ENCODE results near the gene CPEB1.

CPEB1 gene

DNA sequence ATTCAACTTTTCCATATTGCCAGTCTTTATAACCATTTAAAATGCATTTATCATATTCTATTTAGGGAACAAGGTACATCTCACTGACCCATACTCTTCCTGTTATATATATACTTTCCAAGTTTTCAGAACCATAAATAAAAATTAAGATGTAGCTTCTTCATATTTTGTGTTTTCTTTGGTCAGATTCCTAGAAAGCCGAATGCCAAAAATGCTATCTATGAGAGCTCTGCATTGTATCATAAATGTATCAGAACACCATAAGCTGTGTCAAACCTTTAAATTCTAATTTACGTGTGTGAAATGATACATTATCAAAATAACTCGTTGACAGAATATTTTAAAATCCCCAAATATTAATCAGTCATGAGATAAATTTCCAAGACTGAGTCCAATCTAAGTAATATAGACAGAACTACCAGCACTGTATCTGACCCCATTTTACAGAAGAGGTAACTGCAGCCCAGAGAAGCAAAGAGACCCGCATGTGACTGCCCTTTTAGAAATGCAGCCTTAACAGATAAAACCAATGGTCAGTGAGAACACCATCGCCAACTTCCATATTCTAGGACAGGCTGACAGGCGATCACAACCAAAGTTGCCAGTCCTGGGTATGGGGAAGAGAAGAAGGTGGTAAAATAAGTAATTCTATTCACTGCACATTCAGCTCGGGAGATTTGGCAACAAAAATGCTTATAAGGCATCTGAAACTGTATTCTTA lies 90.7 kb downstream of the CPEB1 start:
- Mint-ChIP-seq H3K36me3 (ENCODE audit: low read depth) (no peaks in the 10 kb centered on the region), H3K9me3 (no peaks in the 10 kb centered on the region), H3K4me3 (no peak overlapping the region)

DNA sequence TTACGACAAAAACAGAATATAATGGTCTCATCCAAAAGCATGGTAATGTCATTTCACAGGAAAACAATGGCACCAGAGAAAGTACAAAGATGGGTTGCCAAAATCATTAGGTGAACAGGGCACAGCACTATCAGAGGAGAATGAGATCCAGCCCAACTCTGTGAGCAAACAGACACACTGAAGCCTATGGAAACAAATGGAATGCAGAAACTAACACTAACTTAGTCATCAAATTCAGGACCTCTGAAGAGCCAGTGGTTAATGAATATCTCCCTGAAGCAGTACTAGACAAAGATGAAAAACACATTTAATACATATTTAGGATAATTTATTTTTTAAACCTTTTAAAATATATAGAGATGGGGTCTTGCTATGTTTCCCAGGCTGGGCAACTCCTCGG lies 92.3 kb downstream of the CPEB1 start:
- no peak for DNase-seq (ENCODE audit: low spot score)
- H3K9me3 Mint-ChIP-seq: no peaks in the 10 kb centered on the region
- H3K4me3 Mint-ChIP-seq: no peak overlapping the region
- H3K36me3 Mint-ChIP-seq (ENCODE audit: low read depth): no peaks in the 10 kb centered on the region
- peaks cover 23% of the 10 kb centered on the region for H3K27me3 Mint-ChIP-seq (ENCODE audit: low read depth)
- H3K27ac Mint-ChIP-seq: no peak overlapping the region
- H3K4me1 Mint-ChIP-seq (ENCODE audit: low read depth): no peaks in the 10 kb centered on the region

More for the DNA sequence above, 90.7 kb downstream of the CPEB1 start:
- Mint-ChIP-seq H3K27me3 (ENCODE audit: low read depth) (peaks cover 28% of the 10 kb centered on the region), H3K4me1 (ENCODE audit: low read depth) (no peaks in the 10 kb centered on the region), H3K27ac (no peak overlapping the region)
- DNase-seq (ENCODE audit: low spot score): no peak

DNA sequence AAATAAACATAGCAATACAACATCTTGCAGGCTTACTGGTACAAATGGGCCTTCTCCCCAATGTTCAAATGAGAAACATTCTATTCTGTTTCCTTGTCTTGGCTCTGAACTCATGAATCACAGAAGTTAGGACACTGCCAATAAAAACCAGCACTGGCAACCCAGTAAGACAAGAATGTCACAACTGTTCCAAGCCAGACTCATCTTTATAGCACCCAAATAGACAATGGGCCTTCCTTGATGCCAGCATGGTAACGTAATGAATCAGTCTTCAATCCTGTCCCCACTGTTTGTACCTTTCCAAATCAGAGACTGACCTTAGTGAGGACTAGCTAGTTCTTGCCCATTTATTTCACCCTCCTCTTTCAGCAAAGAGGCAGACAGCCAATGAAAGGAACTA lies 92.8 kb downstream of the CPEB1 start:
- no peak for DNase-seq (ENCODE audit: low spot score)
- H3K27me3 Mint-ChIP-seq (ENCODE audit: low read depth): peaks cover 23% of the 10 kb centered on the region
- H3K36me3 Mint-ChIP-seq (ENCODE audit: low read depth): no peaks in the 10 kb centered on the region
- H3K4me1 Mint-ChIP-seq (ENCODE audit: low read depth): no peaks in the 10 kb centered on the region
- no peaks in the 10 kb centered on the region for H3K9me3 Mint-ChIP-seq
- no peak overlapping the region for H3K4me3 Mint-ChIP-seq
- no peak overlapping the region for H3K27ac Mint-ChIP-seq

DNA sequence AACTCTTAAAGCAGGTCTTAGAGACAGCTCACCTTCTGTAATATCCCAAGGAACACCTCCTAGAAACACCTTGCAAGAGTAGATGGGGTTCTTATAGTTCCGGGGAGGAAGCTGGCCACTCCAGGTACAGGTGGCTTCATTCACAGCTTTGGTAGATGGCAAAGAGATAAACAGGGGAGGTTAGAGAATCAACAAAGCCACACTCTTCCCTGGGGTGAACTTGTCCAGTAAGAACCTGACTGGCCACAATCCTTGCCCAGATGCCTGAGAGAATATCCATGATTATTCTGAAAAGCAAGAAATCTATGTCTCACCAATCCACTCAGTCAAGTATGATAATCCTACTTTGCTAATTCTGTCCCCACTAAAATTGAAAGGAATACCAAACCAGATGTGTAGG lies 93.3 kb downstream of the CPEB1 start:
- H3K4me1 Mint-ChIP-seq (ENCODE audit: low read depth): no peaks in the 10 kb centered on the region
- no peak overlapping the region for H3K27ac Mint-ChIP-seq
- H3K4me3 Mint-ChIP-seq: no peak overlapping the region
- no peaks in the 10 kb centered on the region for H3K36me3 Mint-ChIP-seq (ENCODE audit: low read depth)
- DNase-seq (ENCODE audit: low spot score): no peak
- H3K27me3 Mint-ChIP-seq (ENCODE audit: low read depth): peaks cover 23% of the 10 kb centered on the region
- no peaks in the 10 kb centered on the region for H3K9me3 Mint-ChIP-seq

GRCh38 chr15:82552861-82553260 lies 94.3 kb downstream of the CPEB1 start:
- H3K4me1 Mint-ChIP-seq (ENCODE audit: low read depth): no peaks in the 10 kb centered on the region
- no peak overlapping the region for H3K4me3 Mint-ChIP-seq
- H3K27ac Mint-ChIP-seq: no peak overlapping the region
- H3K27me3 Mint-ChIP-seq (ENCODE audit: low read depth): peaks cover 19% of the 10 kb centered on the region
- no peak for DNase-seq (ENCODE audit: low spot score)
- no peaks in the 10 kb centered on the region for H3K36me3 Mint-ChIP-seq (ENCODE audit: low read depth)
- no peaks in the 10 kb centered on the region for H3K9me3 Mint-ChIP-seq

DNA sequence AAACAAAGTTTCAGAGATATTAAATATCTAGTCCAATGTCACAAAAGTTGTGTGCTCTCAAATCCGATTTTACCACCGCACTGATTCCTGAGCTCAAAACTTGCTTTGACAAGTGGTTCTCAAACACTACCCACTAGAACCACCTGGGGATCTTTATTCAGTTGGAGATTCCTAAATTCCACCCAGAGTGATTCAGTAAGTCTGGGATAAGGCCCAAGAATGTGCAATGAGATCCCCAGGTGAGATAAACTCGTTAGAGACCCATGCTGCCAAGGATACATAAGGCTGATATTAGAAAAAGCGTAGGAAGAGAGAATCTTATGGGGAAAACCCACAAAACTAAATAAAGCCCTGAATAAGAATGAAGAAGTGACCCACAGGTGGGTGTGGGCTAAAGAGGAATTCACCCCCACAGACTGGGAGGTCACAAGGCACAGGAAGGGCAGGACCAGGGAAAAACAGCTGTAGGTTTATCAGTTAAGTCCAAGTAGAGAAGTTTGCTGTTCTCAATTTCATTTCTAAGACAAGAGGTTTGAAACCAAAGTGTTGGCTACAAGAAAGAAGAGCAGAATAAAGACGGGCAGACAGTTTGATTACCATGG lies 95.4 kb downstream of the CPEB1 start:
- no peaks in the 10 kb centered on the region for H3K9me3 Mint-ChIP-seq
- no peak overlapping the region for H3K27ac Mint-ChIP-seq
- H3K4me1 Mint-ChIP-seq (ENCODE audit: low read depth): no peaks in the 10 kb centered on the region
- H3K27me3 Mint-ChIP-seq (ENCODE audit: low read depth): peaks cover 14% of the 10 kb centered on the region
- no peaks in the 10 kb centered on the region for H3K36me3 Mint-ChIP-seq (ENCODE audit: low read depth)
- no peak for DNase-seq (ENCODE audit: low spot score)
- H3K4me3 Mint-ChIP-seq: no peak overlapping the region

- no peaks in the 10 kb centered on the region for H3K9me3 Mint-ChIP-seq
- H3K27me3 Mint-ChIP-seq (ENCODE audit: low read depth): peaks cover 14% of the 10 kb centered on the region
- no peak overlapping the region for H3K27ac Mint-ChIP-seq
- H3K36me3 Mint-ChIP-seq (ENCODE audit: low read depth): no peaks in the 10 kb centered on the region
- no peak for DNase-seq (ENCODE audit: low spot score)
- H3K4me3 Mint-ChIP-seq: no peak overlapping the region
- H3K4me1 Mint-ChIP-seq (ENCODE audit: low read depth): no peaks in the 10 kb centered on the region
These were observed 97.9 kb downstream of the CPEB1 start for GRCh38 chr15:82549199-82549665.

GRCh38 chr15:82548700-82549099 lies 98.5 kb downstream of the CPEB1 start:
- peaks cover 13% of the 10 kb centered on the region for H3K27me3 Mint-ChIP-seq (ENCODE audit: low read depth)
- no peak overlapping the region for H3K27ac Mint-ChIP-seq
- H3K4me3 Mint-ChIP-seq: no peak overlapping the region

DNA sequence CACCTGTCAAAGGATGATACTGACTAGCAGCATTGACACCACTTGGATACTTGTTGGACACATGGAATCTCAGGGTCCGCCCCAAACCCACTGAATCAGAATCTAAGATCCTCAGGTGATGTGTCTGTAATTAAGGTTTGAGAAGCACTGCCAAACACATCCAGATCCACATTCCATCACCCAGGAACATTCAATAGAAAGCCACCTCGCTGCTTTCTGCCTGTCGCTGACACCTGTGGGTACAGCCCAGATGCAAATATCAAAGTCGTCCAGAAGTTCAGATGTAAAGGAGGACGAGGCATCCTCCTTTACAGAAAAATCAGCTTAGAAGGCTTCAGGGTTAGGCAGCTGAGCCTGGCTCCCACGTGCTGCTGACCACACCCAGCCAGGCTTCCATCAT lies 101.7 kb downstream of the CPEB1 start:
- Mint-ChIP-seq H3K4me1 (ENCODE audit: low read depth) (peaks cover 11% of the 10 kb centered on the region), H3K4me3 (no peak overlapping the region), H3K27me3 (ENCODE audit: low read depth) (peaks cover 2% of the 10 kb centered on the region), H3K9me3 (no peaks in the 10 kb centered on the region), H3K27ac (no peak overlapping the region), H3K36me3 (ENCODE audit: low read depth) (no peaks in the 10 kb centered on the region)
- DNase-seq (ENCODE audit: low spot score): no peak

More at GRCh38 chr15:82548700-82549099, 98.5 kb downstream of the CPEB1 start:
- Mint-ChIP-seq H3K9me3 (no peaks in the 10 kb centered on the region), H3K36me3 (ENCODE audit: low read depth) (no peaks in the 10 kb centered on the region), H3K4me1 (ENCODE audit: low read depth) (no peaks in the 10 kb centered on the region)
- DNase-seq (ENCODE audit: low spot score): peak; percentile 63

- Mint-ChIP-seq H3K27me3 (ENCODE audit: low read depth) (peaks cover 2% of the 10 kb centered on the region), H3K4me3 (no peak overlapping the region), H3K9me3 (no peaks in the 10 kb centered on the region), H3K36me3 (ENCODE audit: low read depth) (no peaks in the 10 kb centered on the region), H3K27ac (no peak overlapping the region), H3K4me1 (ENCODE audit: low read depth) (peaks cover 11% of the 10 kb centered on the region)
- DNase-seq (ENCODE audit: low spot score): no peak
These were observed 102.2 kb downstream of the CPEB1 start for GRCh38 chr15:82545002-82545401.

DNA sequence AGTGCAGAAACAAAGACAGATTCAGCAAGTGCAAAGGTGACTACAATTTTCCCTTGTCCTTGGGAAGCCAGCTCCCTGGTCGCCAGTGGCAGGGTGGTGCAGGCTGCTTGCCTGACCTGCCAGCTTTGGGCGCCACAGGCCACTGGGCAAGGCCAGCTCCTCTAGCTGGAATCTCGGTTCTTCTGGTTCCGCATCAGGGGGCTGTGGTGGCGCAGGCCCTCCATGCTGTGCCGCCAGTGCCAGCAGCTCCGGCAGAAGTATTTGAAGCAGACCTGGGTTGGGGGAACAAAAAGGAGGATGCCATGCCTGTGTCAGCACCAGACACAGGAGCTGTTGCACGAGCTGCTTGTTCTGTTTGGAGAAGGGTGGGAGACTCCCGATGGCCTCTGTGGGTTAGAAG lies 102.7 kb downstream of the CPEB1 start:
- Mint-ChIP-seq H3K9me3 (no peaks in the 10 kb centered on the region), H3K4me1 (ENCODE audit: low read depth) (peaks cover 11% of the 10 kb centered on the region), H3K4me3 (no peak overlapping the region), H3K36me3 (ENCODE audit: low read depth) (peaks cover 5% of the 10 kb centered on the region), H3K27ac (no peak overlapping the region), H3K27me3 (ENCODE audit: low read depth) (peaks cover 2% of the 10 kb centered on the region)
- DNase-seq (ENCODE audit: low spot score): no peak

DNA sequence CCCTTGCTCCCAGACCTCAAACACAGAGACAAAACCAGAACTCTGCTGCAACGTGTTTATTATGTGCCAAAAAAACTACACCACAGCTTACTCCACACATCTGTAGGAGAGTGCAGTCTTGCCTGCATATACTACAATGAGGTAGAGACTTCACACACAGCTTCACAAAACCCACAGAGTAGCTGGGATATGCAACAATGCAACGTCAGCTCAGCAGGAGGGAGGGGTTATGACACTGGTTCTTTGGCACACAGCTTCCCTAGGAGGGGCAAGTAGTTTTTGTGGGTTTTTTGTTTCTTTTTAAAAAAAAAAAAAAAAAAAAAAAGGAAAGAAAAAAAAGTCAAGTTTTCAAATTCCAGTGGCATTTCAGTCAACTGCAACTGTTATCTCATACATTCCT lies 104.0 kb downstream of the CPEB1 start:
- Mint-ChIP-seq H3K4me3 (no peak overlapping the region), H3K4me1 (ENCODE audit: low read depth) (peaks cover 17% of the 10 kb centered on the region), H3K27ac (peak overlapping the region; percentile 67), H3K36me3 (ENCODE audit: low read depth) (peaks cover 18% of the 10 kb centered on the region), H3K9me3 (no peaks in the 10 kb centered on the region), H3K27me3 (ENCODE audit: low read depth) (peaks cover 2% of the 10 kb centered on the region)
- DNase-seq (ENCODE audit: low spot score): no peak

DNA sequence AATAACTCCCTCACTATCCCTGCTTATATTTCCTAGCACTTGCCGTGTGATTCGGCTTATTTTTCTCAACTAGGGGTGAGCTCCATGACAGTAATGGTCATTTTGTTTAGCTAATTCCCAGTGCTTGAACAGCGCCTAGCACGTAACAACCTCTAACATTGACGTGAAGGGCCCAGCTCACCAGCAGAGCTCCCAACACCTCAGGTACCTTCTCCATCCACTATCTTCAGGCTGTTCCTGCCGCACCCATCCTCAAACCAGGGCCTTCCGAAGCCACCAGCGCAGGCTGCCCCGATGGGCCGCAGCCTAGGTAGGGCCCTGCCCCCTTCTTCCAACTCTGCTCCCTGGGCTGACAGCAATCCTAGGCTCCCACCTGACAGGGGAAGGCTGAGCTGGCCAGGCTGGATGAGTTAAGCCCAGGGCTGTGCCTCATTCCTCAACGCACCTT lies 106.2 kb downstream of the CPEB1 start:
- H3K36me3 Mint-ChIP-seq (ENCODE audit: low read depth): peaks cover 36% of the 10 kb centered on the region
- peaks cover 2% of the 10 kb centered on the region for H3K27me3 Mint-ChIP-seq (ENCODE audit: low read depth)
- H3K4me3 Mint-ChIP-seq: peak overlapping the region; percentile 97

DNA sequence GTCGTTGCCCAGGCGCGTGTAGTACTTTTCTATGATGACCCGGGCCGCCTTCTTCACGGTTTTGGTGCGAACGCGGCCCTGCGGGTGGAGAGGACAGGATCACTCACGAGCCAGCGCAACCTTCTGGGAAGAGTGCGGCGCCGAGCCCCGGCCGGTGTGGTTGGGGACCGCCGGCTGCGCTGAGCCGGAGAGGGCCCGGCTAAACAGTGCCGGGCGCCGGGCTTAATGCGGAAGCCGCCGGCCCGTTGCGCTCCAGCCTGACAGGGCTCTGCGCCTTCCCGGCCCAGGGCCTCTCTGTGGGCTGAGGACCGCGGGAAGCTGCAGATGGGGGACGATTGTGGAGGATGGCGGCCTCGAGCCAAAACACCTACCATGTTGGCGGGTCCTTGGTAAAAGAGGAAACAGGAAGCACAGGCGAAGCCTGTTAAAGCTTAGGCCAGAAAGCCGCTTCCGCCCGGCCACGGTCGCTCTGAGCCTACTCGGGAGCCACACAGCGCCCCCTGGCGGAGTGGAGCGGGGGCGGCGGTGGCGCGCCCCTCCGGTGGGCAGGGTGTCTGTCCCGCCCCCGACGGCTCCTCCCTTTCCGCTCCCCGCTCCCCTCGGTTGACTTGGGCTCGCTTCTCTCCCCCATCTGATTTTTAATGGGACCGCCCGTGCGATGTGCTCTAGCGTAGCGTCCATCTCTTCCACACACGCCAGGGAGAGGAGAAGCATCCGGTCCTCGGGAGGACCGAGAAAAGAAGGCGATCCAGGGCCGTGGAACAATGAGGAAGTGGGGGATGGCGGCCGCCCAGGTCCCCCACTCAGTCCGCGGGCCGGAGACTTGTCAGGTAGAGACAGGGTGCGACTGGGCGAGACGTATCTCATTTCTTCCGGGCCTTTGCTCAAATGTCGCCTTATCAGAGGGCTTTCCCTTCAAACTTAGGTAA lies 106.8 kb downstream of the CPEB1 start, which contains the start of gene RPS17:
Gene RPS17 (minus strand): TSS at position 403 of the 929 bp plus-strand sequence. CDS start 29 bp downstream, at position 374.
- Mint-ChIP-seq H3K27me3 (ENCODE audit: low read depth) (peaks cover 2% of the 10 kb centered on the region), H3K27ac (peak within 1 kb of the TSS; percentile 96), H3K36me3 (ENCODE audit: low read depth) (peaks cover 43% of the 10 kb centered on the region)

More for the DNA sequence above, 106.2 kb downstream of the CPEB1 start:
- Mint-ChIP-seq H3K9me3 (no peaks in the 10 kb centered on the region), H3K4me1 (ENCODE audit: low read depth) (peaks cover 27% of the 10 kb centered on the region), H3K27ac (peak overlapping the region; percentile 96)
- DNase-seq (ENCODE audit: low spot score): no peak

More for the DNA sequence above, 106.8 kb downstream of the CPEB1 start, which contains the start of gene RPS17:
- H3K4me1 Mint-ChIP-seq (ENCODE audit: low read depth): peaks cover 27% of the 10 kb centered on the region
- H3K4me3 Mint-ChIP-seq: peak within 1 kb of the TSS; percentile 97
- peak; percentile 97 for DNase-seq (ENCODE audit: low spot score)
- no peaks in the 10 kb centered on the region for H3K9me3 Mint-ChIP-seq
